ENCODE measurements around the gene PMFBP1. TPM values are rescaled to one million over a fixed set of nuclear protein-coding genes. Genes with fewer than 3 reads are reported as not detected.

PMFBP1 gene
- total and polyA plus RNA-seq, 2 experiments from 2014 or later: 2.6 to 3.3 TPM

DNA sequence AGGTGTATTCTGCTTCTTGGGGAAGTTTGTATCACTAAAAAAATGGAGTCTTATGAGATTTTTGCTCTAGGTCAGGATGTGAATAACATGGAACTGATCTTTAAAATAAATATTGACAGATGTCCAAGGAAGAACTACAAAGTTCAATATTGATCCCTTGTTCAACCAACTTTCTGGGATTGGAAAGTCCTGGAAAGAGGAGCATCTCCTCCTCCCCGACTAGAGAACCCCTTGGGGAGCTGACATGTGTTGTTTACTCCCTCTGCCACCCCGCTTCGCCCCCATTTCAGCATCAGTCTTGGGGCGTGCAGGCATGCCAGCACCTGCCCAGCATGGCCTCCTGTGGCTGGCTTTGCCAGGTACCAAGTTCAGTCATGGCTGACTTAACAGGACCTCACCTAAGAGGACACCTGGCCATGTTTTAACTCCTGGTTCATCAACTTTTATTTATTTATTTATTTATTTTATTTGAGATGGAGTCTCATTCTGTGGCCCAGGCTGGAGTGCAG is 33.8 kb downstream of the PMFBP1 start:
- H3K4me3 Mint-ChIP-seq: no peak overlapping the region

More for the DNA sequence above, 33.8 kb downstream of the PMFBP1 start:
- no peak overlapping the region for H2AFZ ChIP-seq
- peaks cover 4% of the 10 kb centered on the region for H3K27me3 Mint-ChIP-seq (ENCODE audit: insufficient read depth, low read depth, poor library complexity)
- no peak for TF ChIP-seq EZH2phosphoT487 (IDR thresholded peaks at IDR 0.05; ENCODE audit: unreplicated experiment)
- TF ChIP-seq ZNF114 (CRISPR knock-in tag; IDR thresholded peaks at IDR 0.05): no peak
- TF ChIP-seq, protein P1, sequence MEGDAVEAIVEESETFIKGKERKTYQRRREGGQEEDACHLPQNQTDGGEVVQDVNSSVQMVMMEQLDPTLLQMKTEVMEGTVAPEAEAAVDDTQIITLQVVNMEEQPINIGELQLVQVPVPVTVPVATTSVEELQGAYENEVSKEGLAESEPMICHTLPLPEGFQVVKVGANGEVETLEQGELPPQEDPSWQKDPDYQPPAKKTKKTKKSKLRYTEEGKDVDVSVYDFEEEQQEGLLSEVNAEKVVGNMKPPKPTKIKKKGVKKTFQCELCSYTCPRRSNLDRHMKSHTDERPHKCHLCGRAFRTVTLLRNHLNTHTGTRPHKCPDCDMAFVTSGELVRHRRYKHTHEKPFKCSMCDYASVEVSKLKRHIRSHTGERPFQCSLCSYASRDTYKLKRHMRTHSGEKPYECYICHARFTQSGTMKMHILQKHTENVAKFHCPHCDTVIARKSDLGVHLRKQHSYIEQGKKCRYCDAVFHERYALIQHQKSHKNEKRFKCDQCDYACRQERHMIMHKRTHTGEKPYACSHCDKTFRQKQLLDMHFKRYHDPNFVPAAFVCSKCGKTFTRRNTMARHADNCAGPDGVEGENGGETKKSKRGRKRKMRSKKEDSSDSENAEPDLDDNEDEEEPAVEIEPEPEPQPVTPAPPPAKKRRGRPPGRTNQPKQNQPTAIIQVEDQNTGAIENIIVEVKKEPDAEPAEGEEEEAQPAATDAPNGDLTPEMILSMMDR (conservative IDR thresholded peaks at IDR 0.05; ENCODE audit: low read depth in 2 of 2): no peak
- no peak for TF ChIP-seq POLR2AphosphoS5 (IDR thresholded peaks at IDR 0.05; ENCODE audit: low read depth)
- no peak for TF ChIP-seq CREB1 (CRISPR knock-in tag; IDR thresholded peaks at IDR 0.05; ENCODE audit: low read depth)
- TF ChIP-seq NANOG (IDR thresholded peaks at IDR 0.05; ENCODE audit: borderline replicate concordance): no peak
- TF ChIP-seq, protein P2, sequence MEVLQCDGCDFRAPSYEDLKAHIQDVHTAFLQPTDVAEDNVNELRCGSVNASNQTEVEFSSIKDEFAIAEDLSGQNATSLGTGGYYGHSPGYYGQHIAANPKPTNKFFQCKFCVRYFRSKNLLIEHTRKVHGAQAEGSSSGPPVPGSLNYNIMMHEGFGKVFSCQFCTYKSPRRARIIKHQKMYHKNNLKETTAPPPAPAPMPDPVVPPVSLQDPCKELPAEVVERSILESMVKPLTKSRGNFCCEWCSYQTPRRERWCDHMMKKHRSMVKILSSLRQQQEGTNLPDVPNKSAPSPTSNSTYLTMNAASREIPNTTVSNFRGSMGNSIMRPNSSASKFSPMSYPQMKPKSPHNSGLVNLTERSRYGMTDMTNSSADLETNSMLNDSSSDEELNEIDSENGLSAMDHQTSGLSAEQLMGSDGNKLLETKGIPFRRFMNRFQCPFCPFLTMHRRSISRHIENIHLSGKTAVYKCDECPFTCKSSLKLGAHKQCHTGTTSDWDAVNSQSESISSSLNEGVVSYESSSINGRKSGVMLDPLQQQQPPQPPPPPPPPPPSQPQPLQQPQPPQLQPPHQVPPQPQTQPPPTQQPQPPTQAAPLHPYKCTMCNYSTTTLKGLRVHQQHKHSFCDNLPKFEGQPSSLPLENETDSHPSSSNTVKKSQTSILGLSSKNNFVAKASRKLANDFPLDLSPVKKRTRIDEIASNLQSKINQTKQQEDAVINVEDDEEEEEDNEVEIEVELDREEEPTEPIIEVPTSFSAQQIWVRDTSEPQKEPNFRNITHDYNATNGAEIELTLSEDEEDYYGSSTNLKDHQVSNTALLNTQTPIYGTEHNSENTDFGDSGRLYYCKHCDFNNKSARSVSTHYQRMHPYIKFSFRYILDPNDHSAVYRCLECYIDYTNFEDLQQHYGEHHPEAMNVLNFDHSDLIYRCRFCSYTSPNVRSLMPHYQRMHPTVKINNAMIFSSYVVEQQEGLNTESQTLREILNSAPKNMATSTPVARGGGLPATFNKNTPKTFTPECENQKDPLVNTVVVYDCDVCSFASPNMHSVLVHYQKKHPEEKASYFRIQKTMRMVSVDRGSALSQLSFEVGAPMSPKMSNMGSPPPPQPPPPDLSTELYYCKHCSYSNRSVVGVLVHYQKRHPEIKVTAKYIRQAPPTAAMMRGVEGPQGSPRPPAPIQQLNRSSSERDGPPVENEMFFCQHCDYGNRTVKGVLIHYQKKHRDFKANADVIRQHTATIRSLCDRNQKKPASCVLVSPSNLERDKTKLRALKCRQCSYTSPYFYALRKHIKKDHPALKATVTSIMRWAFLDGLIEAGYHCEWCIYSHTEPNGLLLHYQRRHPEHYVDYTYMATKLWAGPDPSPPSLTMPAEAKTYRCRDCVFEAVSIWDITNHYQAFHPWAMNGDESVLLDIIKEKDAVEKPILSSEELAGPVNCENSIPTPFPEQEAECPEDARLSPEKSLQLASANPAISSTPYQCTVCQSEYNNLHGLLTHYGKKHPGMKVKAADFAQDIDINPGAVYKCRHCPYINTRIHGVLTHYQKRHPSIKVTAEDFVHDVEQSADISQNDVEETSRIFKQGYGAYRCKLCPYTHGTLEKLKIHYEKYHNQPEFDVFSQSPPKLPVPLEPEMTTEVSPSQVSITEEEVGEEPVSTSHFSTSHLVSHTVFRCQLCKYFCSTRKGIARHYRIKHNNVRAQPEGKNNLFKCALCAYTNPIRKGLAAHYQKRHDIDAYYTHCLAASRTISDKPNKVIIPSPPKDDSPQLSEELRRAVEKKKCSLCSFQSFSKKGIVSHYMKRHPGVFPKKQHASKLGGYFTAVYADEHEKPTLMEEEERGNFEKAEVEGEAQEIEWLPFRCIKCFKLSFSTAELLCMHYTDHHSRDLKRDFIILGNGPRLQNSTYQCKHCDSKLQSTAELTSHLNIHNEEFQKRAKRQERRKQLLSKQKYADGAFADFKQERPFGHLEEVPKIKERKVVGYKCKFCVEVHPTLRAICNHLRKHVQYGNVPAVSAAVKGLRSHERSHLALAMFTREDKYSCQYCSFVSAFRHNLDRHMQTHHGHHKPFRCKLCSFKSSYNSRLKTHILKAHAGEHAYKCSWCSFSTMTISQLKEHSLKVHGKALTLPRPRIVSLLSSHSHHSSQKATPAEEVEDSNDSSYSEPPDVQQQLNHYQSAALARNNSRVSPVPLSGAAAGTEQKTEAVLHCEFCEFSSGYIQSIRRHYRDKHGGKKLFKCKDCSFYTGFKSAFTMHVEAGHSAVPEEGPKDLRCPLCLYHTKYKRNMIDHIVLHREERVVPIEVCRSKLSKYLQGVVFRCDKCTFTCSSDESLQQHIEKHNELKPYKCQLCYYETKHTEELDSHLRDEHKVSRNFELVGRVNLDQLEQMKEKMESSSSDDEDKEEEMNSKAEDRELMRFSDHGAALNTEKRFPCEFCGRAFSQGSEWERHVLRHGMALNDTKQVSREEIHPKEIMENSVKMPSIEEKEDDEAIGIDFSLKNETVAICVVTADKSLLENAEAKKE (CRISPR knock-in tag; IDR thresholded peaks at IDR 0.05): no peak
- no peak for TF ChIP-seq EZH2 (IDR thresholded peaks at IDR 0.05; ENCODE audit: low read depth, unreplicated experiment)
- TF ChIP-seq, protein P3, sequence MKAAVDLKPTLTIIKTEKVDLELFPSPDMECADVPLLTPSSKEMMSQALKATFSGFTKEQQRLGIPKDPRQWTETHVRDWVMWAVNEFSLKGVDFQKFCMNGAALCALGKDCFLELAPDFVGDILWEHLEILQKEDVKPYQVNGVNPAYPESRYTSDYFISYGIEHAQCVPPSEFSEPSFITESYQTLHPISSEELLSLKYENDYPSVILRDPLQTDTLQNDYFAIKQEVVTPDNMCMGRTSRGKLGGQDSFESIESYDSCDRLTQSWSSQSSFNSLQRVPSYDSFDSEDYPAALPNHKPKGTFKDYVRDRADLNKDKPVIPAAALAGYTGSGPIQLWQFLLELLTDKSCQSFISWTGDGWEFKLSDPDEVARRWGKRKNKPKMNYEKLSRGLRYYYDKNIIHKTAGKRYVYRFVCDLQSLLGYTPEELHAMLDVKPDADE (IDR thresholded peaks at IDR 0.05): no peak
- no peak for TF ChIP-seq JUNB (IDR thresholded peaks at IDR 0.05; ENCODE audit: unreplicated experiment)
- TF ChIP-seq, protein P4, sequence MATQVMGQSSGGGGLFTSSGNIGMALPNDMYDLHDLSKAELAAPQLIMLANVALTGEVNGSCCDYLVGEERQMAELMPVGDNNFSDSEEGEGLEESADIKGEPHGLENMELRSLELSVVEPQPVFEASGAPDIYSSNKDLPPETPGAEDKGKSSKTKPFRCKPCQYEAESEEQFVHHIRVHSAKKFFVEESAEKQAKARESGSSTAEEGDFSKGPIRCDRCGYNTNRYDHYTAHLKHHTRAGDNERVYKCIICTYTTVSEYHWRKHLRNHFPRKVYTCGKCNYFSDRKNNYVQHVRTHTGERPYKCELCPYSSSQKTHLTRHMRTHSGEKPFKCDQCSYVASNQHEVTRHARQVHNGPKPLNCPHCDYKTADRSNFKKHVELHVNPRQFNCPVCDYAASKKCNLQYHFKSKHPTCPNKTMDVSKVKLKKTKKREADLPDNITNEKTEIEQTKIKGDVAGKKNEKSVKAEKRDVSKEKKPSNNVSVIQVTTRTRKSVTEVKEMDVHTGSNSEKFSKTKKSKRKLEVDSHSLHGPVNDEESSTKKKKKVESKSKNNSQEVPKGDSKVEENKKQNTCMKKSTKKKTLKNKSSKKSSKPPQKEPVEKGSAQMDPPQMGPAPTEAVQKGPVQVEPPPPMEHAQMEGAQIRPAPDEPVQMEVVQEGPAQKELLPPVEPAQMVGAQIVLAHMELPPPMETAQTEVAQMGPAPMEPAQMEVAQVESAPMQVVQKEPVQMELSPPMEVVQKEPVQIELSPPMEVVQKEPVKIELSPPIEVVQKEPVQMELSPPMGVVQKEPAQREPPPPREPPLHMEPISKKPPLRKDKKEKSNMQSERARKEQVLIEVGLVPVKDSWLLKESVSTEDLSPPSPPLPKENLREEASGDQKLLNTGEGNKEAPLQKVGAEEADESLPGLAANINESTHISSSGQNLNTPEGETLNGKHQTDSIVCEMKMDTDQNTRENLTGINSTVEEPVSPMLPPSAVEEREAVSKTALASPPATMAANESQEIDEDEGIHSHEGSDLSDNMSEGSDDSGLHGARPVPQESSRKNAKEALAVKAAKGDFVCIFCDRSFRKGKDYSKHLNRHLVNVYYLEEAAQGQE (IDR thresholded peaks at IDR 0.05; ENCODE audit: unreplicated experiment): no peak
- no peak for TF ChIP-seq ZNF331 (CRISPR knock-in tag; IDR thresholded peaks at IDR 0.05; ENCODE audit: low read depth)
- TF ChIP-seq STAT1 (IDR thresholded peaks at IDR 0.05; ENCODE audit: unreplicated experiment): no peak
- no peaks in the 10 kb centered on the region for H4K20me1 ChIP-seq (replicated peaks; ENCODE audit: insufficient read depth)
- H3F3A ChIP-seq (replicated peaks; ENCODE audit: low read depth): no peaks in the 10 kb centered on the region
- ATAC-seq: no peak
- DNase-seq (ENCODE audit: low spot score): no peak
- no peak overlapping the region for H3K27ac Mint-ChIP-seq
- H3K27ac ChIP-seq (ENCODE audit: low read depth): no peak overlapping the region
- no peaks in the 10 kb centered on the region for H3K36me3 ChIP-seq (ENCODE audit: insufficient read depth)
- H3K4me1 Mint-ChIP-seq: peaks cover 5% of the 10 kb centered on the region; the same call in 2 of the 3 replicates
- no peaks in the 10 kb centered on the region for H3K4me1 ChIP-seq (ENCODE audit: insufficient read depth)
- H3K9me3 Mint-ChIP-seq: no peaks in the 10 kb centered on the region
- H3K4me3 ChIP-seq: no peak overlapping the region
- H3K36me3 Mint-ChIP-seq (ENCODE audit: low read depth): no peaks in the 10 kb centered on the region
- no peak overlapping the region for H3K4me2 ChIP-seq
- no peaks in the 10 kb centered on the region for H3K9me2 ChIP-seq (ENCODE audit: insufficient read depth)
- no peaks in the 10 kb centered on the region for H3K27me3 ChIP-seq (ENCODE audit: insufficient read depth)
- no peaks in the 10 kb centered on the region for H3K79me2 ChIP-seq (replicated peaks; ENCODE audit: insufficient read depth)
